SK-N-SH (cell line): ENCODE results near the gene SPON1. TPM values are rescaled to one million over a fixed set of nuclear protein-coding genes. Genes with fewer than 3 reads are reported as not detected.

Experiments
- CTCF ChIA-PET: fragments of 300-600, 350-600 bp; formaldehyde crosslinking; extraction: SDS; loops from one replicate; lab custom pipeline; 2021; lab: Yijun Ruan, JAX
- POLR2A ChIA-PET: fragments of 350-600 bp; sonication (Branson Sonifier 250); formaldehyde crosslinking; extraction: SDS; loops from one replicate; lab custom pipeline; 2020; ENCODE audit warnings: antibody characterized with exemption, inconsistent platforms; lab: Yijun Ruan, JAX
- DNase-seq: peaks from one replicate; pipeline ENCODE4 v3.0.0; 2012
- H2AFZ ChIP-seq: fragments of 200-600 bp; sonication (generic); 2 replicates; pipeline ENCODE4 v1.8.1; 2016; ENCODE audit warnings: antibody characterized with exemption, mild to moderate bottlenecking, low read depth
- H3F3A ChIP-seq: fragments of 200-600 bp; sonication (generic); replicated peaks from 2 replicates; pipeline ENCODE3; 2016; ENCODE audit warnings: antibody characterized with exemption, mild to moderate bottlenecking; ENCODE audit not compliant: insufficient read depth
- H3K27ac ChIP-seq, 2 experiments: fragments of 200-500 bp in 1 of 2; fragments of 200-600 bp in 1 of 2; sonication (Bioruptor generic) in 1 of 2; sonication (generic), shearing (Covaris generic) in 1 of 2; 2 replicates each; pipeline versions ENCODE4 v1.5.1 to v1.6.1; 2014 to 2016; ENCODE audit warnings: low read depth in 2 of 2, inconsistent platforms in 1 of 2, low read length in 1 of 2, mild to moderate bottlenecking in 1 of 2, mixed read lengths in 1 of 2
- H3K27me3 ChIP-seq: fragments of 200-600 bp; sonication (generic), shearing (Covaris generic); 2 replicates; pipeline ENCODE4 v1.6.1; 2016; ENCODE audit warnings: mixed run types; ENCODE audit not compliant: insufficient read depth
- H3K36me3 ChIP-seq, 2 experiments: fragments of 200-500 bp in 1 of 2; fragments of 200-600 bp in 1 of 2; sonication (Bioruptor generic) in 1 of 2; sonication (generic) in 1 of 2; replicated peaks in 1 of 2; 2 replicates each; pipeline versions ENCODE3 to v1.5.1; 2014 to 2016; ENCODE audit warnings: low read length in 1 of 2, mild to moderate bottlenecking in 1 of 2; ENCODE audit not compliant: insufficient read depth in 2 of 2, control insufficient read depth in 1 of 2
- H3K4me1 ChIP-seq, 2 experiments: fragments of 200-500 bp in 1 of 2; fragments of 200-600 bp in 1 of 2; sonication (Bioruptor generic) in 1 of 2; sonication (generic), shearing (Covaris generic) in 1 of 2; 2 replicates each; pipeline versions ENCODE4 v1.5.1 to v1.6.1; 2014 to 2016; ENCODE audit warnings: low read depth in 1 of 2, low read length in 1 of 2, mixed run types in 1 of 2; ENCODE audit not compliant: insufficient read depth in 2 of 2, control insufficient read depth in 1 of 2
- H3K4me2 ChIP-seq: fragments of 200-600 bp; sonication (generic), shearing (Covaris generic); 2 replicates; pipeline ENCODE4 v1.6.1; 2017; ENCODE audit warnings: mixed run types
- H3K4me3 ChIP-seq, 2 experiments: fragments of 200-500 bp in 1 of 2; fragments of 200-600 bp in 1 of 2; sonication (Bioruptor generic) in 1 of 2; sonication (generic), shearing (Covaris generic) in 1 of 2; 2 replicates each; pipeline versions ENCODE4 v1.5.1 to v1.8.1; 2014 to 2016; ENCODE audit warnings: low read depth in 2 of 2, inconsistent platforms in 1 of 2, low read length in 1 of 2, mild to moderate bottlenecking in 1 of 2, mixed read lengths in 1 of 2, moderate library complexity in 1 of 2
- H3K79me2 ChIP-seq: fragments of 200-600 bp; sonication (generic); 2 replicates; pipeline ENCODE4 v1.8.1; 2017; ENCODE audit warnings: mild to moderate bottlenecking; ENCODE audit not compliant: insufficient read depth
- H3K9ac ChIP-seq: fragments of 200-600 bp; sonication (generic); 2 replicates; pipeline ENCODE4 v1.6.1; 2017; ENCODE audit warnings: mixed run types
- H3K9me2 ChIP-seq: fragments of 200-600 bp; sonication (generic); 2 replicates; pipeline ENCODE4 v1.6.1; 2017; ENCODE audit warnings: mixed run types
- H3K9me3 ChIP-seq: fragments of 200-600 bp; sonication (generic); 2 replicates; pipeline ENCODE4 v1.6.1; 2017; ENCODE audit warnings: mixed run types, mild to moderate bottlenecking, moderate library complexity
- H4K20me1 ChIP-seq: fragments of 200-600 bp; sonication (generic); 2 replicates; pipeline ENCODE4 v1.6.1; 2017; ENCODE audit warnings: mild to moderate bottlenecking, mixed run types; ENCODE audit not compliant: insufficient read depth
- CHD2 ChIP-seq: fragments of 150-350 bp; IDR thresholded peaks from 2 replicates; pipeline ENCODE4 v1.6.1; 2018; ENCODE audit warnings: low read length; ENCODE audit not compliant: partially characterized antibody
- ELF1 ChIP-seq: IDR thresholded peaks from 2 replicates; pipeline ENCODE4 v1.4.0; 2012
- EP300 ChIP-seq, 2 experiments: IDR thresholded peaks; 2 replicates each; pipeline versions ENCODE4 v1.4.0 to v1.6.1; 2012; ENCODE audit warnings: borderline replicate concordance in 1 of 2, low read depth in 1 of 2, low read length in 1 of 2
- EZH2phosphoT487 ChIP-seq: fragments of 200-600 bp; sonication (generic); IDR thresholded peaks from 2 replicates; pipeline ENCODE4 v1.6.1; 2017; ENCODE audit warnings: low read depth, mixed run types, mild to moderate bottlenecking, antibody characterized with exemption, moderate library complexity, borderline replicate concordance
- FOSL2 ChIP-seq: IDR thresholded peaks from 2 replicates; pipeline ENCODE4 v1.4.0; 2012; ENCODE audit warnings: low read depth, mild to moderate bottlenecking, moderate library complexity, borderline replicate concordance
- FOXM1 ChIP-seq: IDR thresholded peaks from 2 replicates; pipeline ENCODE4 v1.4.0; 2012; ENCODE audit warnings: low read depth, mild to moderate bottlenecking
- GABPA ChIP-seq: IDR thresholded peaks from 2 replicates; pipeline ENCODE4 v1.4.0; 2012; ENCODE audit warnings: low read depth, mild to moderate bottlenecking
- JUND ChIP-seq: IDR thresholded peaks from 2 replicates; pipeline ENCODE4 v1.4.0; 2012
- MEF2A ChIP-seq: IDR thresholded peaks from 2 replicates; pipeline ENCODE4 v1.4.0; 2012; ENCODE audit warnings: low read depth, borderline replicate concordance
- NFIC ChIP-seq: IDR thresholded peaks from 2 replicates; pipeline ENCODE4 v1.4.0; 2012; ENCODE audit warnings: borderline replicate concordance
- NRF1 ChIP-seq: IDR thresholded peaks from 2 replicates; pipeline ENCODE4 v1.6.1; 2012; ENCODE audit warnings: low read depth, mild to moderate bottlenecking, low read length
- PBX3 ChIP-seq: IDR thresholded peaks from 2 replicates; pipeline ENCODE4; 2012
- POLR2AphosphoS5 ChIP-seq: IDR thresholded peaks from 2 replicates; pipeline ENCODE4 v1.6.1; 2012; ENCODE audit warnings: low read depth, low read length
- RAD21 ChIP-seq: IDR thresholded peaks from 2 replicates; pipeline ENCODE4 v1.6.1; 2012; ENCODE audit warnings: mild to moderate bottlenecking, low read length
- RCOR1 ChIP-seq: fragments of 150-350 bp; IDR thresholded peaks from 2 replicates; pipeline ENCODE4 v1.6.1; 2017; ENCODE audit warnings: antibody characterized with exemption, low read length
- SMC3 ChIP-seq: IDR thresholded peaks from 2 replicates; pipeline ENCODE4 v1.6.1; 2012; ENCODE audit warnings: low read depth, low read length, improper control_type of control experiment
- TAF1 ChIP-seq: IDR thresholded peaks from 2 replicates; pipeline ENCODE4 v1.6.1; 2012; ENCODE audit warnings: low read depth, mild to moderate bottlenecking, low read length, moderate library complexity, borderline replicate concordance
- TCF12 ChIP-seq: IDR thresholded peaks from 2 replicates; pipeline ENCODE4 v1.4.0; 2012
- TEAD4 ChIP-seq: IDR thresholded peaks from 2 replicates; pipeline ENCODE4 v1.4.0; 2012; ENCODE audit warnings: mild to moderate bottlenecking, borderline replicate concordance; ENCODE audit not compliant: insufficient read depth
- USF2 ChIP-seq: fragments of 150-350 bp; IDR thresholded peaks from 2 replicates; pipeline ENCODE4 v1.6.1; 2017; ENCODE audit warnings: antibody characterized with exemption, low read length, low read depth, borderline replicate concordance
- WGBS: methylation state at CpG from one replicate; pipeline ENCODE4 v1.1.6; 2017; ENCODE audit warnings: low lambda C conversion rate; 5-methylcytosine and 5-hydroxymethylcytosine counted together
- polyA plus RNA-seq, 3 experiments: library from polyadenylated mRNA; depleted of rRNA; stranded (reverse); fragments of >200 nt; gene quantifications; 2 replicates each; pipeline ENCODE4 v1.2.3, GENCODE V29; 2012
- TF ChIP-seq, protein P1 (sequence below): IDR thresholded peaks from 2 replicates; pipeline ENCODE4 v1.4.0; 2012; ENCODE audit warnings: low read depth, borderline replicate concordance
- TF ChIP-seq, protein P2 (sequence below): fragments of 150-350 bp; IDR thresholded peaks from 2 replicates; pipeline ENCODE4 v1.6.1; 2016; ENCODE audit warnings: mild to moderate bottlenecking, low read depth, low read length
- TF ChIP-seq, protein P3 (sequence below): fragments of 200-600 bp; sonication (generic); IDR thresholded peaks from 2 replicates; pipeline ENCODE4 v1.6.1; 2017; ENCODE audit warnings: antibody characterized with exemption, mild to moderate bottlenecking, moderate library complexity
- TF ChIP-seq, protein P4 (sequence below): IDR thresholded peaks from 2 replicates; pipeline ENCODE4 v1.4.0; 2012; ENCODE audit warnings: low read depth, borderline replicate concordance

The SPON1 gene
- polyA plus RNA-seq, 1 of the 3 experiments (the other 2 are of a cell fraction) = not detected

DNA sequence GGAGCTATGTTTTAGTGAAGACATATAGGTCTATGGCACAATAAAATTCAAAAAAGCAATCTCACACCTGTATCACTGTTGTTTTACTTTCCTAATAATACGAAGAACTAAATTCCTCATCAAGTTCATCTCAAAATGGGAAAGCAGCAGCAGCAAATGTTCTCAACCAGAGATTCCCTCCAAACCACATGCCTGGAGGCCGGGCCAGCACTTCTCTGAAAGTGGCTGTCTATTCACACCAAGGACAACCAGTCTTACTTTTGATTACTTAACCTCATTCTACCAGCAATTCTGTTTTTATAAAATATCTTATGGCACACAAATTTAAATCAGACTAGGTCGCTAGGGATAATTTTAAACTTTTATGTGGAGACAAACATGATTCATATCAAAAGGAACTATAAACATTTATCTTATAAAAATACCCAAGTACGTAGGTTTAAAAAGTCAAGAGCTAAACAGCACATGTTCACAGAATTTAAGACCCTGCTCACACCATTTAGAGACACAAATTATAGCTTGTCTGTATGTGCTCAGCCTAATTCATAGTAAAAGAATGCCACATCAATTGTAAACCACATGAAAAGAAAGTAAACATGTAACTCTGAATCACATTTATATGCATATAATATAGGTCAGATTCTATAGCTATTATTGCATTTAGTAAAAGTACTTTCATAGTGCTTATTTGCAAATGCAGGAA, 350.4 kb downstream of the SPON1 start (continued):
- no peak for TF ChIP-seq RCOR1
- no peak for TF ChIP-seq TAF1
- TF ChIP-seq SMC3 = no peak
- TF ChIP-seq TEAD4 = no peak
- TF ChIP-seq NRF1 = no peak
- TF ChIP-seq EZH2phosphoT487 = no peak
- no peak for TF ChIP-seq USF2
- TF ChIP-seq JUND = no peak
- no peak for TF ChIP-seq ELF1
- TF ChIP-seq MEF2A = no peak

DNA sequence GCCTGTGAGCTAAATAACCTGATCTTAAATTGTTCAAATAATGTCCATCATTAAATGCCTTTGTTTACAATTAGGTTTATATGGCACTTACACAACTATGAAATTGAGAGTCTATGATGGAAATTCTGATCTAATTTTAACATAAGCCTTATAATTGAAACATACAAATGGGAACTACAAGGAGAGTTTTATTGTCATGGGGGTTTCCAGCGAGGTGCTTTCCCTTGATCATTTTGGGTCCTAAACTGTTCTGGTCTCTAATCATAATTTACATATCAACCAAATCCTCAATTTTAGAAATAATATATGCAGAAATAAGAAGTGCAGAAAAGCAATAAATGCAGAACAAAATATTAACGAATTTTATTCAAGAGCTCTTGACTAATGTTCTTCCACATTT, 351.6 kb downstream of the SPON1 start:
- Histone ChIP-seq H3K4me2 (no peak overlapping the region), H3K27me3 (no peaks in the 10 kb centered on the region), H3K9me2 (no peaks in the 10 kb centered on the region), H3K36me3 (peaks cover 0 to 4% of the 10 kb centered on the region in 2 experiments), H2AFZ (no peak overlapping the region), H3K79me2 (peaks cover 100% of the 10 kb centered on the region), H3K4me1 (peaks cover 0 to 24% of the 10 kb centered on the region in 2 experiments; a peak in 2 of 4 replicates), H3K9me3 (no peaks in the 10 kb centered on the region), H3K9ac (no peak overlapping the region), H3K27ac (no peak overlapping the region), H3F3A (peaks cover 5% of the 10 kb centered on the region), H4K20me1 (peaks cover 98% of the 10 kb centered on the region), H3K4me3 (no peak overlapping the region)
- no peak for DNase-seq
- TF ChIP-seq CHD2 = no peak
- no peak for TF ChIP-seq RAD21
- TF ChIP-seq, protein P1, sequence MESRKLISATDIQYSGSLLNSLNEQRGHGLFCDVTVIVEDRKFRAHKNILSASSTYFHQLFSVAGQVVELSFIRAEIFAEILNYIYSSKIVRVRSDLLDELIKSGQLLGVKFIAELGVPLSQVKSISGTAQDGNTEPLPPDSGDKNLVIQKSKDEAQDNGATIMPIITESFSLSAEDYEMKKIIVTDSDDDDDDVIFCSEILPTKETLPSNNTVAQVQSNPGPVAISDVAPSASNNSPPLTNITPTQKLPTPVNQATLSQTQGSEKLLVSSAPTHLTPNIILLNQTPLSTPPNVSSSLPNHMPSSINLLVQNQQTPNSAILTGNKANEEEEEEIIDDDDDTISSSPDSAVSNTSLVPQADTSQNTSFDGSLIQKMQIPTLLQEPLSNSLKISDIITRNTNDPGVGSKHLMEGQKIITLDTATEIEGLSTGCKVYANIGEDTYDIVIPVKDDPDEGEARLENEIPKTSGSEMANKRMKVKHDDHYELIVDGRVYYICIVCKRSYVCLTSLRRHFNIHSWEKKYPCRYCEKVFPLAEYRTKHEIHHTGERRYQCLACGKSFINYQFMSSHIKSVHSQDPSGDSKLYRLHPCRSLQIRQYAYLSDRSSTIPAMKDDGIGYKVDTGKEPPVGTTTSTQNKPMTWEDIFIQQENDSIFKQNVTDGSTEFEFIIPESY = no peak
- no peak for TF ChIP-seq FOSL2
- no peak for TF ChIP-seq GABPA
- TF ChIP-seq, protein P2, sequence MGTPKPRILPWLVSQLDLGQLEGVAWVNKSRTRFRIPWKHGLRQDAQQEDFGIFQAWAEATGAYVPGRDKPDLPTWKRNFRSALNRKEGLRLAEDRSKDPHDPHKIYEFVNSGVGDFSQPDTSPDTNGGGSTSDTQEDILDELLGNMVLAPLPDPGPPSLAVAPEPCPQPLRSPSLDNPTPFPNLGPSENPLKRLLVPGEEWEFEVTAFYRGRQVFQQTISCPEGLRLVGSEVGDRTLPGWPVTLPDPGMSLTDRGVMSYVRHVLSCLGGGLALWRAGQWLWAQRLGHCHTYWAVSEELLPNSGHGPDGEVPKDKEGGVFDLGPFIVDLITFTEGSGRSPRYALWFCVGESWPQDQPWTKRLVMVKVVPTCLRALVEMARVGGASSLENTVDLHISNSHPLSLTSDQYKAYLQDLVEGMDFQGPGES = no peak
- TF ChIP-seq FOXM1 = no peak
- no peak for TF ChIP-seq EP300 (IDR thresholded peaks at IDR 0.05; ENCODE audit: borderline replicate concordance in 1 of 2, low read depth in 1 of 2, low read length in 1 of 2)
- TF ChIP-seq SMC3 = no peak
- no peak for TF ChIP-seq POLR2AphosphoS5
- TF ChIP-seq, protein P3, sequence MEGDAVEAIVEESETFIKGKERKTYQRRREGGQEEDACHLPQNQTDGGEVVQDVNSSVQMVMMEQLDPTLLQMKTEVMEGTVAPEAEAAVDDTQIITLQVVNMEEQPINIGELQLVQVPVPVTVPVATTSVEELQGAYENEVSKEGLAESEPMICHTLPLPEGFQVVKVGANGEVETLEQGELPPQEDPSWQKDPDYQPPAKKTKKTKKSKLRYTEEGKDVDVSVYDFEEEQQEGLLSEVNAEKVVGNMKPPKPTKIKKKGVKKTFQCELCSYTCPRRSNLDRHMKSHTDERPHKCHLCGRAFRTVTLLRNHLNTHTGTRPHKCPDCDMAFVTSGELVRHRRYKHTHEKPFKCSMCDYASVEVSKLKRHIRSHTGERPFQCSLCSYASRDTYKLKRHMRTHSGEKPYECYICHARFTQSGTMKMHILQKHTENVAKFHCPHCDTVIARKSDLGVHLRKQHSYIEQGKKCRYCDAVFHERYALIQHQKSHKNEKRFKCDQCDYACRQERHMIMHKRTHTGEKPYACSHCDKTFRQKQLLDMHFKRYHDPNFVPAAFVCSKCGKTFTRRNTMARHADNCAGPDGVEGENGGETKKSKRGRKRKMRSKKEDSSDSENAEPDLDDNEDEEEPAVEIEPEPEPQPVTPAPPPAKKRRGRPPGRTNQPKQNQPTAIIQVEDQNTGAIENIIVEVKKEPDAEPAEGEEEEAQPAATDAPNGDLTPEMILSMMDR = no peak
- TF ChIP-seq TEAD4 = no peak
- TF ChIP-seq ELF1 = no peak
- no peak for TF ChIP-seq TCF12
- TF ChIP-seq, protein P4, sequence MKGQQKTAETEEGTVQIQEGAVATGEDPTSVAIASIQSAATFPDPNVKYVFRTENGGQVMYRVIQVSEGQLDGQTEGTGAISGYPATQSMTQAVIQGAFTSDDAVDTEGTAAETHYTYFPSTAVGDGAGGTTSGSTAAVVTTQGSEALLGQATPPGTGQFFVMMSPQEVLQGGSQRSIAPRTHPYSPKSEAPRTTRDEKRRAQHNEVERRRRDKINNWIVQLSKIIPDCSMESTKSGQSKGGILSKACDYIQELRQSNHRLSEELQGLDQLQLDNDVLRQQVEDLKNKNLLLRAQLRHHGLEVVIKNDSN = no peak
- no peak for TF ChIP-seq PBX3
- TF ChIP-seq NFIC = no peak
- ChIA-PET POLR2A (no interaction called here), CTCF (interaction anchor here (0.9 to 2.2 kb wide), 2 partner anchors 13 to 104 kb away, joined by 3 to 16 read pairs; no protein-coding TSS in a partner anchor)
- WGBS = 97% methylated on average over 2 of the region's 2 CpGs
